Stimulated activated CD4-positive, alpha-beta T cell treated with anti-CD3 and anti-CD28 coated beads, Interleukin-2, amount 100 ng/mL, for 24 hours (primary cell): ENCODE results near the gene CALHM1.
"Not testable (repeated sequence)": the region's sequence is repeated elsewhere in the genome, so short reads cannot be mapped to it uniquely, and the experiment has no call there.

Experiments
- DNase-seq, 2 donors: peaks; one replicate each; pipeline ENCODE4 v3.0.0-alpha.2; 2020

The CALHM1 gene

GRCh38 chr10:103458720-103459119, at the start of gene CALHM1:
Gene CALHM1 (minus strand): TSS chr10:103458900. CDS start chr10:103458751, 149 bp downstream.
- DNase-seq = no peak

GRCh38 chr10:103507235-103508191, 48.8 kb upstream of the CALHM1 start:
- no peak for DNase-seq

- no peak for DNase-seq
Measured at GRCh38 chr10:103506061-103506460, 47.4 kb upstream of the CALHM1 start.

- peak; percentile 43 to 51 for DNase-seq
Measured at GRCh38 chr10:103504181-103504783, 45.6 kb upstream of the CALHM1 start.

GRCh38 chr10:103503777-103504176, 45.1 kb upstream of the CALHM1 start:
- not testable (repeated sequence) for DNase-seq

GRCh38 chr10:103502849-103503660, 44.4 kb upstream of the CALHM1 start:
- DNase-seq = no peak

- DNase-seq = no peak
Measured at GRCh38 chr10:103501186-103501585, 42.5 kb upstream of the CALHM1 start.

- no peak for DNase-seq
Measured at GRCh38 chr10:103500481-103500880, 41.8 kb upstream of the CALHM1 start.

- DNase-seq = no peak
Measured at GRCh38 chr10:103499881-103500280, 41.2 kb upstream of the CALHM1 start.

GRCh38 chr10:103498936-103499638, 40.4 kb upstream of the CALHM1 start:
- no peak for DNase-seq

GRCh38 chr10:103497161-103497915, 38.6 kb upstream of the CALHM1 start:
- no peak for DNase-seq

- no peak for DNase-seq
Measured at GRCh38 chr10:103495321-103495720, 36.6 kb upstream of the CALHM1 start.

GRCh38 chr10:103493916-103494877, 35.5 kb upstream of the CALHM1 start:
- peak; percentile 31 to 45 for DNase-seq

- DNase-seq = peak; percentile 31 to 38
Measured at GRCh38 chr10:103493362-103493915, 34.7 kb upstream of the CALHM1 start, which contains the start of gene NEURL1. Gene NEURL1 (plus strand): TSS chr10:103493705. CDS start chr10:103494388, 683 bp downstream.

GRCh38 chr10:103492655-103493261, 34.1 kb upstream of the CALHM1 start:
- DNase-seq = no peak

- DNase-seq = no peak
Measured at GRCh38 chr10:103491729-103492364, 33.1 kb upstream of the CALHM1 start.

GRCh38 chr10:103490986-103491314, 32.2 kb upstream of the CALHM1 start:
- DNase-seq = no peak

- no peak for DNase-seq
Measured at GRCh38 chr10:103487410-103487708, 28.7 kb upstream of the CALHM1 start.

- not testable (repeated sequence) for DNase-seq
Measured at GRCh38 chr10:103486635-103487409, 28.1 kb upstream of the CALHM1 start.
